Hepatocyte (in vitro differentiated cells): ENCODE measurements around the gene TIMP4. TPM values are rescaled to one million over a fixed set of nuclear protein-coding genes. Genes with fewer than 3 reads are reported as not detected.

Experiments
- DNase-seq: peaks from one replicate; pipeline ENCODE4 v3.0.0-alpha.2; 2016; ENCODE audit warnings: low spot score
- H2AFZ ChIP-seq: fragments of 200-600 bp; sonication (generic); 2 replicates; pipeline ENCODE4 v1.6.0; 2016; ENCODE audit warnings: antibody characterized with exemption, mild to moderate bottlenecking
- H3K27ac ChIP-seq: fragments of 200-600 bp; sonication (generic); 2 replicates; pipeline ENCODE4 v1.5.1; 2016; ENCODE audit warnings: mild to moderate bottlenecking
- H3K27me3 ChIP-seq: fragments of 200-600 bp; sonication (generic); 2 replicates; pipeline ENCODE4 v1.6.1; 2016
- H3K36me3 ChIP-seq: fragments of 200-600 bp; sonication (generic); replicated peaks from 2 replicates; pipeline ENCODE4 v1.5.1; 2016; ENCODE audit warnings: low read depth; ENCODE audit not compliant: insufficient read depth
- H3K4me1 ChIP-seq: fragments of 200-600 bp; sonication (generic); 2 replicates; pipeline ENCODE4 v1.5.1; 2016; ENCODE audit warnings: mild to moderate bottlenecking, moderate library complexity; ENCODE audit not compliant: insufficient read depth
- H3K4me2 ChIP-seq: fragments of 200-600 bp; sonication (generic); 2 replicates; pipeline ENCODE4 v1.6.0; 2016
- H3K4me3 ChIP-seq: fragments of 200-600 bp; sonication (generic); 2 replicates; pipeline ENCODE4 v1.5.1; 2016; ENCODE audit warnings: mild to moderate bottlenecking
- H3K79me2 ChIP-seq: fragments of 200-600 bp; sonication (generic); 2 replicates; pipeline ENCODE4 v1.6.0; 2017; ENCODE audit warnings: mild to moderate bottlenecking
- H3K9me2 ChIP-seq: fragments of 200-600 bp; sonication (generic); replicated peaks from 2 replicates; pipeline ENCODE4 v1.6.0; 2017; ENCODE audit warnings: mild to moderate bottlenecking; ENCODE audit not compliant: insufficient read depth
- H3K9me3 ChIP-seq: fragments of 200-600 bp; sonication (generic); 2 replicates; pipeline ENCODE4 v1.5.1; 2016; ENCODE audit warnings: low read depth, mild to moderate bottlenecking
- H4K20me1 ChIP-seq: fragments of 200-600 bp; sonication (generic); 2 replicates; pipeline ENCODE4 v1.6.0; 2016; ENCODE audit warnings: mild to moderate bottlenecking; ENCODE audit not compliant: insufficient read depth, poor library complexity, severe bottlenecking
- CTCF ChIP-seq: fragments of 200-600 bp; sonication (generic); IDR thresholded peaks from 2 replicates; pipeline ENCODE4 v1.5.1; 2016; ENCODE audit warnings: antibody characterized with exemption, mild to moderate bottlenecking; ENCODE audit not compliant: poor library complexity
- EZH2 ChIP-seq: fragments of 200-600 bp; sonication (generic); IDR thresholded peaks from 2 replicates; pipeline ENCODE4 v1.6.1; 2016; ENCODE audit warnings: antibody characterized with exemption, mild to moderate bottlenecking, borderline replicate concordance
- EZH2phosphoT487 ChIP-seq: fragments of 200-600 bp; sonication (generic); IDR thresholded peaks from one replicate; pipeline ENCODE4 v1.6.1; 2018; ENCODE audit warnings: antibody characterized with exemption, mild to moderate bottlenecking, low read depth, moderate library complexity; ENCODE audit not compliant: unreplicated experiment, severe bottlenecking
- WGBS: methylation state at CpG from one replicate; pipeline ENCODE4 v1.1.6; 2016; ENCODE audit warnings: low lambda C conversion rate; ENCODE audit errors: missing lambda C conversion rate; 5-methylcytosine and 5-hydroxymethylcytosine counted together
- polyA plus RNA-seq: library from polyadenylated mRNA; unstranded; fragments of >200 nt; fragmentation: Nextera tagmentation; extraction: Ambion mirVana; gene quantifications from 2 replicates; pipeline ENCODE4 v1.2.1, GENCODE V29; 2016
- total RNA-seq: library from RNA; depleted of rRNA; stranded (reverse); fragments of >200 nt; gene quantifications from 2 replicates; pipeline ENCODE4 v1.2.3, GENCODE V29; 2014

The TIMP4 gene
- total and polyA plus RNA-seq, 2 experiments from 2014 or later: 4.7 TPM

GRCh38 chr3:12107071-12107713, 51.5 kb downstream of the TIMP4 start:
- TF ChIP-seq CTCF (no peak), EZH2phosphoT487 (no peak), EZH2 (no peak)
- no peak for DNase-seq
- Histone ChIP-seq H3K27ac (no peak overlapping the region), H3K9me3 (no peaks in the 10 kb centered on the region), H3K27me3 (no peaks in the 10 kb centered on the region), H3K36me3 (no peaks in the 10 kb centered on the region), H4K20me1 (no peaks in the 10 kb centered on the region), H3K4me2 (no peak overlapping the region), H3K4me3 (no peak overlapping the region), H3K79me2 (no peaks in the 10 kb centered on the region), H3K9me2 (no peaks in the 10 kb centered on the region), H3K4me1 (no peaks in the 10 kb centered on the region), H2AFZ (no peak overlapping the region)
- 83% methylated on average over 8 of the region's 8 CpGs for WGBS

Other genes starting within 250 kb of the TIMP4 start
- 0.12 and 0.90 TPM in 2 replicates for gene SYN2, start 154.5 kb downstream of the TIMP4 start, total RNA-seq
- 1.0 and 1.2 TPM in 2 replicates for gene SYN2, start 154.5 kb downstream of the TIMP4 start, polyA plus RNA-seq
- gene PPARG, start 130.2 kb upstream of the TIMP4 start, total RNA-seq: 37.9 and 39.6 TPM in 2 replicates
- gene PPARG, start 130.2 kb upstream of the TIMP4 start, polyA plus RNA-seq: 25.1 and 25.3 TPM in 2 replicates